HG02798 (cell line): Measurements from ENCODE around the gene ATOH8.
"Not testable (repeated sequence)": the region's sequence is repeated elsewhere in the genome, so short reads cannot be mapped to it uniquely, and the experiment has no call there.

ENCODE experiments used
- ATAC-seq: cut with Tn5 transposase; IDR thresholded peaks from one replicate; pipeline ENCODE4 v1.9.1; 2021; ENCODE audit warnings: mild to moderate bottlenecking; ENCODE audit not compliant: unreplicated experiment, poor library complexity

Gene ATOH8, protein sequence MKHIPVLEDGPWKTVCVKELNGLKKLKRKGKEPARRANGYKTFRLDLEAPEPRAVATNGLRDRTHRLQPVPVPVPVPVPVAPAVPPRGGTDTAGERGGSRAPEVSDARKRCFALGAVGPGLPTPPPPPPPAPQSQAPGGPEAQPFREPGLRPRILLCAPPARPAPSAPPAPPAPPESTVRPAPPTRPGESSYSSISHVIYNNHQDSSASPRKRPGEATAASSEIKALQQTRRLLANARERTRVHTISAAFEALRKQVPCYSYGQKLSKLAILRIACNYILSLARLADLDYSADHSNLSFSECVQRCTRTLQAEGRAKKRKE

DNA sequence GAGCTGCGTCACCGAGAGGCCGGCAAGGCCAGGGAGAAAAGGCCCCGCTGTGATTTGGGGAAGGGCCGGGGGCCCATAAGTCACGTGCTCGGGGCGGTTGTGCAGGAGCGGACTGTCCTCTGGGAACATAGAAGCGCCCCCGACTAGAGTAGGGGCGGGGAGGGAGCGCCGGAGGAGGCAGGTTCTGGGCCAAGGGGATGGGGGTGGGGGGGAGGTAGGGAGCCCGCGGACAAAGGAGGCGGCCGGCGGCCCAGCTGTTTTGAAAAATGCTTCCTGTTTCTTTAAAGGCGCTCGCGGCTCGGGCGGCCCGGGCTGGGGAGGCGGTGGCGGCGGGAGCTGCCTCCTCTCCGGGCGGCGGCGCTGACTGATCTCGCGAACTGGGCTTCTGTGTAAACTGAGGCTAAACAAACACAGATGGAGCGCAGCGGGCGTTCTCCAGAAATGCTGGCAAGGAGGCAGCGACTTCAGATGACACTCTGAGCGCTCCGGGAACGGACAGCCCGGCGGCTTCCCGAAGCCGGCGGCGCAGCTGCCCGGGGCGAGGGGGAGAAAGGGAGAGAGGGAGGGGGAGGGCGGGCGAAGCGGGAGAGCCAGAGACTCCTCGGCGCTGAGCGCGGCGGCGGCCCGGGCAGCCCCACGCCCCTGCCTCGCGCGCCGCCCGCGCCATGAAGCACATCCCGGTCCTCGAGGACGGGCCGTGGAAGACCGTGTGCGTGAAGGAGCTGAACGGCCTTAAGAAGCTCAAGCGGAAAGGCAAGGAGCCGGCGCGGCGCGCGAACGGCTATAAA, at the start of gene ATOH8:
TSS of gene ATOH8 (plus strand) at position 467 of the 788 bp plus-strand sequence. CDS start at position 666, 199 bp downstream.
- ATAC-seq, result no peak

DNA sequence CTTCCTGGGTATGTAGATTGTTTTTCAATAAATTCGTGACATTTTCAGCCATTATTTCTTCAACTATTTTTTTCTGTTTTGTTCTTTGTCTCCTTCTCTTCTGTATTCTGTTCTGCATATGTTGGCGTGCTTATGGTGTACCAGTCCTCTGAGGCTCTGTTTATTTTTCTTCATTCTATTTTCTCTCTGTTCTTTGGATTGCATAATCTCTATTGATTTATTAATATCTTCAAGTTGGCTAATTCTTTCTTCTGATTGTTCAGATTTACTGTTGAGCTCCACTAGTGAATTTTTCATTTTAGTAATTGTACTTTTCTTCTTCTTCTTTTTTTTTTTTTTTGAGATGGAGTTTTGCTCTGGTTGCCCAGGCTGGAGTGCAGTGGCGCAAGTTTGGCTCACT, 49.8 kb upstream of the ATOH8 start:
- no peak for ATAC-seq

DNA sequence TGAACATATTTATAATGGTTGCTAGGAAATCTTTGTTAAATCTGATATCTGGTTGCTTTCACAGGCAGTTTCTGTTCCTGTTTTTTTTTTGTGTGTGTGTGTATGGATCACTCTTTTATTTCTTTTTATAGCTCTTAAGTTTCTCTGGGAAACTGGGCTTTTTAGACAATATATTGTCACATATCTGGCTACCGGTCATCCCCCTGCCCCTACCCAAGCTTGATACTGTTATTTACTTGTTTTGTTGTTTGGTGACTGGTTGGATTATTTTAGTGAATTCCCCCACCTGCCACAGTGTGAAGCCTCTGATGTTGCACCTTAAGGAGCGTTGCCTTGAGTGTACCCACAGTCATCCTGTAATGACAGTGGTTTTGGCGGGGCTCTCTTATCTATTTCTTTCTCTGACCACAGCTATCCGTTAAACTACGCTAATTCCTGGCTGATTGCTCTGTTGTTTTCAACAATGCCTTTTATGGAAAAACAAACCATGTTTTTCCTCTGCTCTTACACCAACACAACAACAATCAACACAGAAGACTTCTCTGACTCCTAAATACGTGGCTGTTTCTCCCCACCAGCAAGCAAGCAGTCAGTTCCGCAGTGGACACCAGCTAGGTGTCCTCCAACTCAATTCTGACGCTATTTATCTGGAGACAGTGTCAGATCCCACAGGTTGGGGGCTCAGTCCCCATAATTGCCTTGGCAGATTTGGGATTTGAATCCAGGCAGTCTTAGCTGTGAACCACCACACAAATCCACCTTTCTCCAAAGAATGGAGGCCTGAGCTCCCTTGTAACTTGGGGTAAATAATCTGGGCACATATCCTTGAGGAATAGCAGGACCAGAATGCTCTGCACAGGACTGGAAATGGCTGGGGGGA, 48.8 kb upstream of the ATOH8 start:
- ATAC-seq, result peak; percentile 56

DNA sequence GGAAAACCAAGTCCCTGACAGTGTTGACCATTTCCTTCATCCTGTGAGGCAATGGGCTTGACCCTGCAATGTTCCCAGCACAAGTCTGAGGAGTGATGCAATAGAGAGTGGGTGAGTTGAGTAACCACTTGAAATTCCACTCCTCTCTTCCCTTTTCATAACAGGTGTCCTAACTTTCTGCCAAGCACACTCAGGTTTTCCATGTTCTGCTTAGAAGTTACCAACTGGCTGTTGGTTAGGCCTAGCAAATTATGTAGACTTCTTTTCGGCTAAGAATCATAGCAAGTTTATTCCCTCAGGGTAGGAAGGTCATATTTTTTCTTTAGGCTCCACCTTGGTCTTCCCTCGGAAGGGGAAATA, 48.1 kb upstream of the ATOH8 start:
- ATAC-seq, result no peak

DNA sequence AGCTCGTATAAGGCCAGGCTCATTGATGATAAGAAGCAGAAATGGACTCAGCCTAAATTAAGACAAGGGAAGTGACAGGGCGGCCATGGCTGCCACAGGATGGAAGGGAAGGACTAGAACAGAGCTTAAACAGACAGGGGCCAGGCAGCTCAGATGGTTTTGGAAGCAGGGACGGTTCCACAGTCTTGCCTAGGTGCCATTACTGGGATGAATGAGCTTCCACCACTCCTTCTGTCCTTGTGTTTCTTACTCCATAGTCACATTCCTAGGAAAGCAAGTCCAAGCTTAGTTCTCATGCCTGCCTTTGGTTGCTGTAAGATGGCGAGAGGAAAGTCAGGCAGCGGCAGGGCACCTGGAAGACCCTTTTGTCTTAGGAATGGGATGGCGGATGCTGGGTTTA, 47.7 kb upstream of the ATOH8 start:
- no peak for ATAC-seq

DNA sequence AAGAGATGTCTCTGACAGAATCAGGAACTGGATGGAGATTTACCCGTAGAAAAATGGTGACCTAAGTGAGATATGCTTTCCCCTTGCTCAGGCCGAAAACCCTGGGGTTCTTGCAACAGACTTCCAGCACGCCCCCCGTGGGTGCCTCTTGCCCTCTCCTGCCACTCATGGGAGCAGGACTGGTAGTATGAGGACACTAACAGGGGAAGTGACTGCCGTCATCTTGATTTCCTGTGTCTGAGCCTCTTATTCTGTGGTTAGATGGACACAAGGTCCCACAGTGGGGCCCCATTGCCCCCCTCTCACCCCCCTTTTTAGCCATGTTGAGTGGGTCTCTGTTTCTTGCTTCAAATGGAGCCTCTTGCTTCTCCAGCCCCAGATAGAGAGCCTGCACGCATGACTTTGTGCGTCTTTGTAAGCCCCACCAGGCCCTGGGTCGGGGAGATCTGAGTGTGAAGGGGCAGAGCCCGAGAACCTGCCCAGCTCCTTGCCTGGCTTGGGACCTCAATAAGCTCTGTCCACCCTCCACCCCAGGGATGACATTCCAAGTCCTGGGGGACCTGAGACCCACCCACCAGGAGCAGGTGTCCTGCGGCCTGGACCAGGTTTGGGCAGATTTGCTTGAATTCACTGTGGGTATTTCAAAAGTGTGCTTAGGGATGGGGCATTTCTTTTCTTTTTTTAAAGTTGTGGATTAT, 47.0 kb upstream of the ATOH8 start:
- ATAC-seq, result no peak

DNA sequence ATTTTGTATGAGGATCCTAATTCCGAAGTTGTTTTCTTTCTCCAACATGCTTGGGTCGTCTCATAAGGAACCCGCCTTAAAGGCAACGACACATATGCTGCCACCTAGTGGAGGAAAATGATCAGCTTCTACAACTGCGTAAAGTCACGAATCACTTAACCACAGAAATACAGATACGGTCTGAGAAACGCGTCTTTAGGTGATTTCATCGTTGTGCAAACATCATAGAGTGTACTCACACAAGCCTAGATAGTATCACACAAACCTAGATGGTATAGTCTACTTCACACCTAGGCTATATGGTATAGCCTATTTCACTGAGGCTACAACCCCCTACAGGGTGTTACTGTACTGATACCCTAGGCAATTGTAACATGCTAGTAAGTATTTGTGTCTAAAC, 46.5 kb upstream of the ATOH8 start:
- ATAC-seq, result peak; percentile 71

DNA sequence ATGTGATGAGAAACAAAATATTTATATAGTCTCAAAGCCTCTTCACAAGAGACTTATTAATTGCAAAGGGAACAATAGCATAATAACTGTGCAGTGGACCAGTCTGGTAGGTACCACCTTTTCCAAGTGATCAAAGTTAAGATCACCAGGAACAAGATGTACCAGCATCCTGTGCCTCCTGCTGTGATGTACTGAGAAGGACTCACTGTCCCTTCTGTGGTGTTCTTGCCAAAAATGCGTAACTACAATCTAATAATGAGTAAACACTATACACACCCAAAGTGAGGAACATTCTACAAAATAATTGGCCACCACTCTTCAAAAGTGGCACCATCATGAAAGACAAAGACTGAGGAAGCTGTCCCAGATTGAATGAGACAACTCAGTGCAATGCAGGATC, 45.1 kb upstream of the ATOH8 start:
- ATAC-seq, result no peak

DNA sequence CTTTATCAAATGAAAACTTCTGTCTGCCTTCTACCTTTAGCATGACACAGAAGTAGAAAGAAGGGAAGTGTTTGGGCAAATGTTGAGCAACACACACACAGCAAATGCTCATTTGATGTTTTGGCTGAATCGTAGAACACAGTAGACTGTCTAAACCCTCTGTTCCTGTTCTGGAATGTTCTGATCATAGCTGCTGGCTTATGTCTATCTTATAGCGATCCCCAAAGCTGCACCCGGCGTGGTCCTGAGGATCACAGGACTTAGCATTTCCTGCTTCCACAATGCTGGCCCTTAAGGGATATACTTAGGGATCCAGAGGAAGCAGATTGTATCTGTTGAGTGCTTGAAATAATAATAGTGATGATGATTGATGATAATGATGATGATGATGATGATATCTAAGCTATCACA, 44.4 kb upstream of the ATOH8 start:
- ATAC-seq, result no peak

DNA sequence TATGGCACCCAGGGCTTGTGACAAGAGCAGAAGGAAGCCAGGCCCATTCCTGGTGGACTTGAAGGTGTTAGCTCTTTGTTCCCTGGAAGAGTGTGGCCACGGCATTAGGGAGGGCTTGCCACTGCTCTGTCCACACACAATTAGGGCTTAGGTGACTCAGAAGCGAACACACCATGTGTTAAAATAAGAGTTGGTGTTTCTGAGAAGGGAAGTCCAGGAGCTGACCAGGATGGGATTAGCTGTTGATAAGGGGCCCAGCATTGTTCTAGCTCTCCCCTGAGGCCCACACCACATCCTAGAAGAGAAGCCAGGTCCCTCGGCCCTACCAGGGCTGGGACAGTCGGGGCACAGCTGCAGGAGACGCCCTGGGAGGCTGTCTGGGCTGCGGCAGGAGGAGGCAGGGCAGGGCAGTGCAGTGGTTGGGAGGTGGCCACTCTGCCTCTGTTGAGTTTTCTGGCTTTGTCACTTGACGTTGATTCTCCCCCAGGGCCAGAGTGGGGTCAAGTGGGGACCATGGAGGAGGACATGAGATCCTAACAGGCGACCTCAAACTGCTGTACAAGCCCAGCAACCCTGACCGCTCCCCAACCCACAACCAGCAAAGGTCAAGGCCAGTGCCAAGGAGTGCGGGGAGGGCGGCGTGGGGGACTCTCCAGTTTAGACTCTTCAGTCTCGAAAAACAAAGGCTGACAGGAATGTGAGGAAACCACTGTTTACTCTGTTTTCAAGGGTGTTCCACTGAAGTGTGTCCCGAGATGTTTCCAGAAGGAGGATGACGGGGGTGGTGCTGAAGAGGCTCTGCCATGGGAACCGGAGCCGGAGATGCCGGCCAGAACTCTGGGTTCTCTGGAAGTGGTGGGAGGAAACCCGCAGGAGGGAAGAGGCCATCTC, 42.9 kb upstream of the ATOH8 start:
- ATAC-seq, result no peak

DNA sequence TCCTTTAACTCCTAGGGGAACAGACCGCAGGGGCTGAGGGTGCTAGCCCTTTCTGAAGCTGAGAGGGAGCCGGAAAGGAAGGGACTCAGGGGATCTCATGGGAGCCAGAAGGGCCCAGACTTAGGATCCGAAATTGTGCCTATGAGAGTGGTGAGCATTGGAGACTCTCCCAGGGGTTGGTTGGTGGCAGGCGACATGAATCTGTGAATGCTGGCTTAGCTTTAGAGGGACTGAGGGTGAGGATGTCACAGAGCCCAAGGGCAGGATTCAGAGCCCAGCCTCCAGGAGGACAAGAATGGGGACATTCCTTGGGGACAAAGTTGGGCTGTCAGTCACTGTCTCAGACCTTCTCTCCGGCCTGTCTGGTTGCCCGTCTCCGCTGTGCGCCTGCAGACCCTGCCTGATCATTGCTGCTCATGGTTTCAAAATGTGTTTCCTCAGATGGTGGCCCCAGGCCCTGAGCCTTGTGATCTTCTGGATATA, 42.2 kb upstream of the ATOH8 start:
- ATAC-seq, result no peak

DNA sequence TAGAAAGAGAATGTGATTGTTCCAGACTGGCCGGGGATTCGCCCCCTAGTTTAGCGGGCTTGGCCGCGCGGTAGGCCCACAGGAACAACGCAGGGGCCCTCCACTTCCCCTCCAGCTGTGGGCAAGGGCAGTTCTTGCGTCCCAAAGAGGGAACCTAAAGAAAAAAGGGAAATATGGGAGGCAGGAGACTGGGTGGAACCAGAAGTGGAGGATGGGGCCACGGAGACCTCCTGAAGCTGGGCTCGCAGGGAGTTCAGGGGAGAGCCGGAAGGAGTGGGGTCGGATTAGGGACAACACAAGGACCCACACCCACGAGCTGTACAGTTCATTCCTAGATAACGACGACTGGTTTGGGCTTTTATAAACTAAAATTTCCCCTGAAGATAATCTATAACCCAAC, 41.5 kb upstream of the ATOH8 start:
- no peak for ATAC-seq

DNA sequence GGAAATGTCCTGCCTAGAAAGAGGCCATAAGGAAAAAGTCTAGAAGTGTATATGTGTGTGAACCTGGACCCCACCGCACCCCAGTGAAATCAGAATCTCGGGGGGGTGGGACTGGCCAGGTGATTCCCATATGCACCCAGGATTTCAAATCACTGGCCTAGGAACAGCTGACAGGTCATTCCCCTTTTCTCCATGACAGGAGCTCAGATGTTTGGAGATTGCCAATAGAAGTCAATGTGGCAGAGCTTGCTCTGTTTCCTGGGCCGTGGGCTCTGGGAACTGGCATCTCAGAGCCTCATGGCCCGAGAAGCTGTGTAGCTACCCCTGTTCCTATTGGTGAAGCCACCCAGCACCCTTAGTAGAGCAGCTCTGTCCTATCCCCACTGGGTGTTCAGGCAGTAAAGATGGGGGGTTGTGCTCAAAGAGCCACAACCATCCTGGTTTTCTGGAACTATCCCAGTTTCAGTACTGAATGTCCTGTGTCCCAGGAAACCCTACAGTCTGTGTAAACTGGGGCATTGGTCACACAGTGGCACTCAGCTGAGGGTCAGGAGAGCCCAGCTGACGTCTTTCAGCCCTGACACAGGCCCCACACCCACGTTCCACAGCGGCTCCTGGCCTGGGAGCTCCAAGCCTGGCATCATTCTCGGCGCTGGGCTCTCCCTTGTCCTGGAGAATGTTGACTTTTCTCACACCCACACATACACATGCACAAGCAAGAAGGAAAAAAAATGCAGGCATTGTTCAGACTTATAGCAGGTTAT, 40.8 kb upstream of the ATOH8 start:
- ATAC-seq, result no peak

DNA sequence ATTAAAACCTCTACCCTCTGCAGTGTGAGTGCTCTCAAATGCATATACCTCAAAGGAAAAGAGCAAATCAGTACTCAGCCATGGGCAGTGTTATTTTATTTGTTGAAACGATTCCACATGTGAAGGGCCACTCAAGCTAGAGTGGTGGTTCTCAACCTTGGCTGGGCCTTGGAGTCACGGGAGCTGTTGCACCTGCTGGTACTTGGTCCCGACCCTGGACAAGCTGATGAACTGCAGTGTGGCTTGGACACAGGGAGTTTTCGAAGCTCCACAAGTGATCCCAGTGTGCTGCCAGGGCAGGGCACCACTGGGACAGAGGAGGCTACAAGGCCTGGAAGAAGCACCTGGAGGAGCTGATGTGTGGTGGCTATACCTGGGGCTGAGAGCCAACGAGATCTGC, 40.0 kb upstream of the ATOH8 start:
- no peak for ATAC-seq

DNA sequence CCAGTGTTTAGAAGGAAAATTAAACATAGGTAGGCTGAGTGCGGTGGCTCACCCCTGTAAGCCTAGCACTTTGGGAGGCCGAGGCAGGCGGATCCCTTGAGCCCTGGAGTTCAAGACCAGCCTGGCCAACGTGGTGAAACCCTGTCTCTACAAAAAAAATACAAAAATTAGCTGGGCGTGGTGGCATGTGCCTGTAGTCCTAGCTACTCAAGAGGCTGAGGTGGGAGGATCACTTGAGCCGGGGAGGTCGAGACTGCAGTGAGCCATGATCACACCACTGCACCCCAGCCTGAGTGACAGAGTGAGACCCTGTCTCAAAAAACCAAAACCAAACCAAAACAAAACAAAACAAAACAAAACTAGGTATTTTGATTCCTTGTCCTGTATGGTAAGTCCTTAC, 39.4 kb upstream of the ATOH8 start:
- not testable (repeated sequence) for ATAC-seq

DNA sequence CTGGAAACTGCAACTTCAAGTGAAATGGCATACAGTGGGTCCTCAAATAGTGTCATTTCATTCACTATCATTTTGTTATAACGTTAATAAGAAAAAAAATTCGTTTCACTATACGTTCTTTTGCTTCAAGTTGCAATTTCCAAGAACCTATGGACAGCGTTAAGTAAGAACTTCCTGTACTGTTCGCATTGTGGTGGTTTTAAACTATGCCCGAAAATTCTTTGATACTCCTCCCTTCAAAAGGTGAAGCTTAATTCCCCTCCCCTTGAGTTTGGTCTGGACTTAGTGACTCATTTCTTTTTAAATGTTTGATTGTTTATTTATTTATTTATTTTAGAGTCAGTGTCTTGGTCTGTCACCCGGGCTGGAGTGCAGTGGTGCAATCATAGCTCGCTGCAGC, 39.0 kb upstream of the ATOH8 start:
- no peak for ATAC-seq

DNA sequence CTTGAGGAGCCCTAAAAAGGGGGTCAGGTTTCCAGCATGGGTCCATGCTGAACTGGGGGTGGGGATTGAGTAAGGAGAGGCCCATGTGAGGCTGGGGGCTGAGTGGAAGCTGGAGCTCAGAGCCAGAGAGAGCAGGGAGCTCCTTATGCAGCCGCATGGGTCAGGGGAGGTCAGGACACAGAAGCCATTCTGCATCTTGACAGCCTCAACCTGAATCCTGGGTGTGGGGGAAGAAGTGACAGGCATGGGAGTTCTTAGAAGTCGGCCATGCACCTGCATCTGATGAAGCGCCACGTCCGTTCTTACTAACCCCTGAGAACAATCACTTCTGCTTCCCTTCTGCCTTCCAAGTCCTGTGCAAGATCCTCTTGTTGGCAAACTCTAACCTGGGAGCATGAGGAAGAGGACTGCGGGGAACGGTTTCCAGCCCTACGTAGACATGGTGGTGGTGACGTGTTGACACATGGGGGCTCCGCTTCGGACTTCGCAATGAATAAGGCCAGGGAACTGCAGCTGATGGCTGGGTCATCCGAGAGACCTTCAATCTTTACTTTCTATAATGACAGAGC, 37.4 kb upstream of the ATOH8 start:
- ATAC-seq, result no peak

DNA sequence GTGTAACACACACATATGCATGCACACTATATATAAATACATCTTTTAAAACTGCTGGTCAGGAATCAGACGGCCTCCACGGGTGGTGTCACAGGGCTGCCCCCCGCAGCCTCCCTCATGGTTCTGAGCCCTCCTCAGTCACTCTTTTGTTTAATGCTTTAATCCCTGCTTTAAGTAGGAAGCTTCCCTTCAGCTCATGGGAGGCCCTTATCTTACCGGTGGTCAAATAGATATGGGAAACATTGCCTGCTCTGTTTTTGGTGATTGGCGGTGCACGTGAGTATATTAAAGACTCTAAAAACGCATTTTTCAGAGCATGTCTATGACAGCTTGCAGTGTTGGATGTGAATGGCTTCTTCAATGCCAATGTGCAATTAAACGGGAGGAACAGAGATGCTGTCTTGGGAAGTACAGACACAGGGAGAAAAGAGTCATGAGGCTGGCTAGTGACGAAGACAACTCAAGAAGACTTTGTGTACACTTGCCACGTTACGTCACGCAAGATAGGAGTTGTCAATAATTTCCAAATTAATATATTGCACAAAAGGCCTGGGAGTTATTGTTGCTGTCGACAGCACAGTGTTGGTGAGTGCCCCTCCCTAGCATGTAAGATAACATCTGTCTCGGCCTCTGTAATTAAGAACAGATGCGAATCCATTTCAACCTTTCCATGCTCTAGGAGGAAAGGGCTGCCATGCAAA, 36.3 kb upstream of the ATOH8 start:
- ATAC-seq, result no peak
